ENCODE data around the gene AKR7A3. TPM values are rescaled to one million over a fixed set of nuclear protein-coding genes. Genes with fewer than 3 reads are reported as not detected.

AKR7A3 gene
- total RNA-seq, 4 donors from 2014 or later = 1.2 to 4.3 TPM; not detected in 2

- no peaks in the 10 kb centered on the region for H3K36me3 ChIP-seq
- intact Hi-C loops (cut with DNase I; ENCODE audit: low total_unique reads) = no loop called here
- TF ChIP-seq, protein P1, sequence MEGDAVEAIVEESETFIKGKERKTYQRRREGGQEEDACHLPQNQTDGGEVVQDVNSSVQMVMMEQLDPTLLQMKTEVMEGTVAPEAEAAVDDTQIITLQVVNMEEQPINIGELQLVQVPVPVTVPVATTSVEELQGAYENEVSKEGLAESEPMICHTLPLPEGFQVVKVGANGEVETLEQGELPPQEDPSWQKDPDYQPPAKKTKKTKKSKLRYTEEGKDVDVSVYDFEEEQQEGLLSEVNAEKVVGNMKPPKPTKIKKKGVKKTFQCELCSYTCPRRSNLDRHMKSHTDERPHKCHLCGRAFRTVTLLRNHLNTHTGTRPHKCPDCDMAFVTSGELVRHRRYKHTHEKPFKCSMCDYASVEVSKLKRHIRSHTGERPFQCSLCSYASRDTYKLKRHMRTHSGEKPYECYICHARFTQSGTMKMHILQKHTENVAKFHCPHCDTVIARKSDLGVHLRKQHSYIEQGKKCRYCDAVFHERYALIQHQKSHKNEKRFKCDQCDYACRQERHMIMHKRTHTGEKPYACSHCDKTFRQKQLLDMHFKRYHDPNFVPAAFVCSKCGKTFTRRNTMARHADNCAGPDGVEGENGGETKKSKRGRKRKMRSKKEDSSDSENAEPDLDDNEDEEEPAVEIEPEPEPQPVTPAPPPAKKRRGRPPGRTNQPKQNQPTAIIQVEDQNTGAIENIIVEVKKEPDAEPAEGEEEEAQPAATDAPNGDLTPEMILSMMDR (IDR thresholded peaks at IDR 0.05) = no peak
- TF ChIP-seq POLR2A (IDR thresholded peaks at IDR 0.05) = no peak
- H3K4me3 ChIP-seq = no peak overlapping the region
- no peaks in the 10 kb centered on the region for H3K9me3 ChIP-seq
- no peak for DNase-seq
- H3K4me1 ChIP-seq = peaks cover 5 to 18% of the 10 kb centered on the region in 2 donors
- no peaks in the 10 kb centered on the region for H3K27me3 ChIP-seq
- no peak overlapping the region for H3K27ac ChIP-seq
Measured at GRCh38 chr1:19313961-19314882, 25.7 kb upstream of the AKR7A3 start.

DNA sequence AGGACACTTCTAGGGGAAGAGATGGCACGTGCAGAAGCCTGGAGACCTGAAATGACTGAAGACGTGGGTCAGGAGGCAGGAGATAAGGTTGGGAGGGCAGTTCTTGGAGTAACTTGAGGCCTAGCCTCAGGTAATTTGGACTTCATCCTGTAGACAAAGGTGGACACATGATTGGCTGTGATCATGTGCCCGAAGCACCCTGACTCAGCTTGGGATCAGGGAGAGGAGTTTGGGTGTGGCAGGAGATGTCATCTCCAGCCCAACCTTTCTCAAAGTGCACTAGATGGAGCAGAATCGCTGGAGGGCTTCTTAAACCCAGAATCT, 25.0 kb upstream of the AKR7A3 start:
- intact Hi-C loops (cut with DNase I; ENCODE audit: low total_unique reads) = no loop called here
- Histone ChIP-seq H3K27ac (no peak overlapping the region), H3K9me3 (no peaks in the 10 kb centered on the region), H3K27me3 (no peaks in the 10 kb centered on the region), H3K4me3 (no peak overlapping the region), H3K36me3 (no peaks in the 10 kb centered on the region), H3K4me1 (peaks cover 5 to 18% of the 10 kb centered on the region in 2 donors)
- DNase-seq = no peak
- no peak for TF ChIP-seq POLR2A (IDR thresholded peaks at IDR 0.05)
- TF ChIP-seq, protein P1 (IDR thresholded peaks at IDR 0.05) = no peak

DNA sequence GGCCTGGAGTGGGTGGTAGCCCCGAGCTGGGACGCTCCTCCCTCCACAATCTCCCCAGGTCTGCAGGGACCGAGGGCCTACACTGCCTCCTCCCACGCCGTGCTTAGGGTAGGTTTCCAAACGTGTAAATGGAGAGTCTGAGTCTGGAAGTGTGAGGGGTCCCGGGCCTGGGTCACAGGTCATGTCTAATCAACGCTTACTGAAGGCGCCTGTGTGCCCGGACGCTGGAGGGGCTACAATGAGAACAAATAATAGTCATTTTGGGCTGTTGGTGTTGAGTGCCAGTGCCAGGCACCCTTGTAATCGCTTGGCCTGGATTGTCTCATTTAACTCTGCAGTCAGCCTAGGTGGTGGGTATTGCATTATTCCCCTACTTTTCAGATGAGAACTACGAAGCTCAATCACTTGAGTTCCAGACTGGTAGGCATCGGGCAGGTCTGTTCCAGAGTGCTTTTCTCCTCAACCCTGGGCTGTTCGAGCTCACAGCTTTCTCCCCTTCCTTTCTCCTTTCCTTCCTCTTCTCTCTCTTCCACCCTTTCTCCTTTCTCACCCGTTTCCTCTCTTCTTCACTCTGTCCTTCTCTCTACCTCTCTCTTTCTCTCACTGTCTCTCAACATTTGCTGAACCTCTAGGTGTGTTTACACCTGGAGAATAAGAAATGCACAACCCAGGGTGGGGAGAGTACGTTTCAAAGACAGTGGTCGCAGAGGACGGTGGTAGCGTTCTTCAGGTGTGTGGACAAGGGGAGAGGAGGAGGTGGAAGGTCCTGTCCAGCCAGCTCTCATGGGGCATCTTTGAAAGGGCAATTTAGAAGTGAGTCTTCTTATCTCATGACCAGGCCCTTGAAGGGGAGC, 24.4 kb upstream of the AKR7A3 start:
- intact Hi-C loops (cut with DNase I; ENCODE audit: low total_unique reads) = no loop called here
- no peak for TF ChIP-seq POLR2A (IDR thresholded peaks at IDR 0.05)
- TF ChIP-seq, protein P1 (IDR thresholded peaks at IDR 0.05) = no peak

DNA sequence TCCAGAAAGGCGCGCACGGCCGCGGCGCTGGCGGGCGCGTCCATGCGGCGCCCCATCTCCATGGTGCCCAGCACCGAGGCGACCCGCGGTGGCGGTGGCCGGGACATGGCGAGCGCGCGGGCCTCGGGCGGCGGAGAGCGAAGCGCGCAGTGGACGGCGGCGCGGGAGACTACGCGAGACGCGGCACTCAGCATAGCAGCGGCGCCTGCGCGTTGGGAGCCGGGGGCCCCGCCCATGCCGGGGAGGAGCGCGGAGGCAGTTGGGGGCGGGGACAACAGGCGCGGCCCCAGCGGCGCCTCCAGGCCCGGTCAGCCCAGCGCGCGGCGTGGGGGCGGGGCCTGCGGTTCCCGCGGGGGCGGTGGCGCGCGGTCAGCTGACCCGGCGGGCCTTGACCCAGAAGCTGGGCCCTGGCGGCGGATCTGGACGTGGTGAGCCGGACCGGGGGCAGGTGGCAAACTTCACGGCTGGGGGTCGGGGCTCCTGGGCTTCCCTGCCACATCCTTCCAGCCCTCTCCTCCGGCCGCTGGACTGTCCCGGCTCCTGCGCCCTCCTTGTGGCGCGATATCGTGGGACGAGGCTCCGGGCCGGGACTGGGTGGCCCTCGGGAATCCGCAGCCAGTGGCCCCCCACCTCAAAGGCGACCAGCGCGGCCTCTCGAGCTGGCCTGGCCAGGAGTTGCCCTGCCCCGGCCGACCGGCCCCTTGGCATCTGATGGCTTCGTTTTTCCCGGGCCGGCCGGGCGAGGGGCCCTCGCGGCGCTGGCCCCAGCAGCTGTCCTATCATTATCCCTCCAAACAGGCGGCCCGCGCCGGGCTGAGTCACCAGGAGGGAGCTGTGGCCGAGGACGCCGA, 23.6 kb upstream of the AKR7A3 start, which contains the start of the genes AKR7A2 and SLC66A1:
AKR7A2 (minus strand) TSS at position 214 of the 851 bp plus-strand sequence; CDS start at position 194, 20 bp downstream.
SLC66A1 (plus strand) TSS at position 396 of the 851 bp plus-strand sequence. CDS start 5,352 bp downstream, outside the sequence.
- Histone ChIP-seq H3K27ac (peak within 1 kb of the TSS; percentile 85 to 93), H3K4me3 (peak within 1 kb of the TSS; percentile 78 to 89), H3K4me1 (peaks cover 5 to 14% of the 10 kb centered on the region in 2 donors), H3K36me3 (no peaks in the 10 kb centered on the region), H3K27me3 (no peaks in the 10 kb centered on the region), H3K9me3 (no peaks in the 10 kb centered on the region)
- DNase-seq = peak; percentile 86 to 93
- intact Hi-C loops (cut with DNase I; ENCODE audit: low total_unique reads) = no loop called here
- TF ChIP-seq, protein P1 (IDR thresholded peaks at IDR 0.05) = peak in 1 of 4 experiments; percentile 37
- peak; percentile 86 to 87 for TF ChIP-seq POLR2A (IDR thresholded peaks at IDR 0.05)

More for the DNA sequence above, 24.4 kb upstream of the AKR7A3 start:
- no peaks in the 10 kb centered on the region for H3K36me3 ChIP-seq
- peak overlapping the region; percentile 78 to 89 for H3K4me3 ChIP-seq
- peak overlapping the region; percentile 85 to 93 for H3K27ac ChIP-seq
- peaks cover 5 to 18% of the 10 kb centered on the region in 2 donors for H3K4me1 ChIP-seq
- no peaks in the 10 kb centered on the region for H3K27me3 ChIP-seq
- no peaks in the 10 kb centered on the region for H3K9me3 ChIP-seq
- DNase-seq = no peak

Data from uterus (tissue), 4 donors.